Measurements from ENCODE around the gene STK35.

Gene STK35

DNA sequence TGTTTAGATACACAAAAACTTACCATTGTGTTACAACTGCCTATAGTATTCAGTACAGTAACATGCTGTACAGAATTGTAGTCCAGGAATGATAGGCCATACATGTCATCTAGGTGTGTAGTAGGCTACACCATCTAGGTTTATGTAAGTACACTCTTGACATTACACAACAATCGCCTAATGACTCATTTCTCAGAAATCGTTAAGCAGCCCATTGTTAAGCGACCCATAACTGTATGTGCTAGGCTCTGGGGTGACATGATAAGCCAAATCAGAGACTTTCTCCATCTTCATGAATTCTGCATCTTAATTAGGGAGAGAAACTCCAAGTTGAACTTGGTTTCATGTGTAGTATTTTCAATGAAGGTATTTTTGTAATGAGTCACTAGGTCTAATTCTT lies 17.2 kb downstream of the STK35 start:
- no peak overlapping the region for H3K4me3 Mint-ChIP-seq
- no peaks in the 10 kb centered on the region for H3K27me3 Mint-ChIP-seq (ENCODE audit: low read depth)
- no peak overlapping the region for H3K27ac Mint-ChIP-seq
- TF ChIP-seq, protein P1, sequence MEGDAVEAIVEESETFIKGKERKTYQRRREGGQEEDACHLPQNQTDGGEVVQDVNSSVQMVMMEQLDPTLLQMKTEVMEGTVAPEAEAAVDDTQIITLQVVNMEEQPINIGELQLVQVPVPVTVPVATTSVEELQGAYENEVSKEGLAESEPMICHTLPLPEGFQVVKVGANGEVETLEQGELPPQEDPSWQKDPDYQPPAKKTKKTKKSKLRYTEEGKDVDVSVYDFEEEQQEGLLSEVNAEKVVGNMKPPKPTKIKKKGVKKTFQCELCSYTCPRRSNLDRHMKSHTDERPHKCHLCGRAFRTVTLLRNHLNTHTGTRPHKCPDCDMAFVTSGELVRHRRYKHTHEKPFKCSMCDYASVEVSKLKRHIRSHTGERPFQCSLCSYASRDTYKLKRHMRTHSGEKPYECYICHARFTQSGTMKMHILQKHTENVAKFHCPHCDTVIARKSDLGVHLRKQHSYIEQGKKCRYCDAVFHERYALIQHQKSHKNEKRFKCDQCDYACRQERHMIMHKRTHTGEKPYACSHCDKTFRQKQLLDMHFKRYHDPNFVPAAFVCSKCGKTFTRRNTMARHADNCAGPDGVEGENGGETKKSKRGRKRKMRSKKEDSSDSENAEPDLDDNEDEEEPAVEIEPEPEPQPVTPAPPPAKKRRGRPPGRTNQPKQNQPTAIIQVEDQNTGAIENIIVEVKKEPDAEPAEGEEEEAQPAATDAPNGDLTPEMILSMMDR (IDR thresholded peaks at IDR 0.05; ENCODE audit: unreplicated experiment in 3 of 3): no peak
- peaks cover 43% of the 10 kb centered on the region for H3K4me1 Mint-ChIP-seq
- no peaks in the 10 kb centered on the region for H3K9me3 Mint-ChIP-seq
- peaks cover 55% of the 10 kb centered on the region for H3K36me3 Mint-ChIP-seq (ENCODE audit: low read depth)

GRCh38 chr20:2122936-2123335 lies 21.3 kb downstream of the STK35 start:
- no peaks in the 10 kb centered on the region for H3K27me3 Mint-ChIP-seq (ENCODE audit: low read depth)
- H3K27ac Mint-ChIP-seq: peak overlapping the region; percentile 75 to 86 (median 85)
- H3K4me3 Mint-ChIP-seq: no peak overlapping the region
- TF ChIP-seq, protein P1 (IDR thresholded peaks at IDR 0.05; ENCODE audit: unreplicated experiment in 3 of 3): no peak
- peaks cover 37% of the 10 kb centered on the region for H3K36me3 Mint-ChIP-seq (ENCODE audit: low read depth)
- peaks cover 25% of the 10 kb centered on the region for H3K4me1 Mint-ChIP-seq
- no peaks in the 10 kb centered on the region for H3K9me3 Mint-ChIP-seq

- Mint-ChIP-seq H3K27me3 (ENCODE audit: low read depth) (no peaks in the 10 kb centered on the region), H3K27ac (no peak overlapping the region), H3K9me3 (no peaks in the 10 kb centered on the region), H3K4me3 (no peak overlapping the region), H3K4me1 (peaks cover 25% of the 10 kb centered on the region), H3K36me3 (ENCODE audit: low read depth) (peaks cover 33% of the 10 kb centered on the region)
- TF ChIP-seq, protein P1 (IDR thresholded peaks at IDR 0.05; ENCODE audit: unreplicated experiment in 3 of 3): no peak
These were observed 22.1 kb downstream of the STK35 start for GRCh38 chr20:2123720-2124119.

DNA sequence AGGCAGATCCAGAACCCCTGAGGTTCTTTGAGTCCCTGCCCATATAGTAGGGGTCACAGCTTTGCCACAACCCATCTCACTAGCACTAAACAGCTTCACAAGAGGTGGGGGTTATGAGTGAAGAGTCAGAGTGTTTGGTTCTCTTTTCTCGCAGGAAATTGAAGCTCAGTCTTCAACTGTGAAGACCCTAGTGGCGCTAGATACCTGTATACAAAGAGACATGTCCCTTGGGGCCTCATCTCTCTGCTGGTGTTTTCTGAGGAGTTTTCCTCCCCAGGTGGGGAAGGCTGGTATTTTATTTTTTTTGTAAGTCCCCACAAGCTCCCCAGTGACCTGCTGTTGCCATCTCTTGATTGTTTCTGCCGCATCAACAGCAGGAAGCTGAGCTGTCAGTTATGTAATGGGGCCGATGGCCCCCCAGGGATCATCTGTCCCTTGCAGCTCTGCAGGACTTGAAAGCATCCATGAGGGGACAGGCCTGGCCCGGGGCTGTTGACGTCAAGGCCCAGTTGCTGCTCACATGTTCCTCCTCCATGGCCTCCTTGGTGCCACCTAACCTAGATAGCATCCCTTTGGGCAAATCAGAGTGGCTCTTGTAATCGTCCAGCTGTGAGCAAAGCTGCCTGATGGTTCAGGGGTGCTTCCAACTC lies 23.1 kb downstream of the STK35 start:
- peaks cover 29% of the 10 kb centered on the region for H3K4me1 Mint-ChIP-seq
- H3K36me3 Mint-ChIP-seq (ENCODE audit: low read depth): peaks cover 27% of the 10 kb centered on the region
- TF ChIP-seq, protein P1 (IDR thresholded peaks at IDR 0.05; ENCODE audit: unreplicated experiment in 3 of 3): no peak
- peak overlapping the region in 1 of 3 experiments; percentile 33 for H3K27ac Mint-ChIP-seq
- H3K4me3 Mint-ChIP-seq: no peak overlapping the region
- H3K9me3 Mint-ChIP-seq: no peaks in the 10 kb centered on the region
- H3K27me3 Mint-ChIP-seq (ENCODE audit: low read depth): no peaks in the 10 kb centered on the region

DNA sequence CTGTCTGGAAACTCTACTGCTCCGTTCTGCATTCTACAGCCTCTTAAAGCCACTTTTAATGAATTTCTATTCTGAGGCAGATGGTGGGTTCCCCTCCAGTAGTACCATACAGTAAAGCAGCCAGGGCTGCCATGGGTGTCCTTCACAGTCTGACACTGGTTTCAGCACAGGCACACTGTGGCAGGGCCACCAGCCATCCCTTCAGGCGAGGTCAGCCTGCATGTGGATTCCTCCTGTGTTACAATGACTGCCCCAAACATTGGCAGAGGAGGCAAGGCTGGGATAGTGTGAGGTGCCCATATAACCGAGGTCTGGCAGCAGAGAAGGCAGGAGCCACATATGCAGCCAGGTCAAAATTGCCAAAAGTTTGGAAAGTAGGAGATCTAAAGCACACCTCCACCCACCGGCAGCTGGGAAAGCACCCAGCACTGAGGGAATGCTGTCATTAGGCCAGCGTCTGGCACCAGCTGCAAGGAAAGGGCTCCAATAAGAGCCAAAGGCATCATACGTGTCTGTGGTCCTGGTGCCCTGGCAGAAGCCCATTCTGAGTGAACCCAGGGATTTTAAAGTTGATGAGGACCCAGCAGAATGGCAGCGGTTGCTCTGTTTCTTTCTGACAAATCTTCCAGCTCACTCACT lies 24.0 kb downstream of the STK35 start:
- Mint-ChIP-seq H3K4me3 (no peak overlapping the region), H3K4me1 (peaks cover 32% of the 10 kb centered on the region), H3K27me3 (ENCODE audit: low read depth) (no peaks in the 10 kb centered on the region), H3K9me3 (no peaks in the 10 kb centered on the region), H3K36me3 (ENCODE audit: low read depth) (peaks cover 21% of the 10 kb centered on the region), H3K27ac (peak overlapping the region in 1 of 3 experiments; percentile 33)
- TF ChIP-seq, protein P1 (IDR thresholded peaks at IDR 0.05; ENCODE audit: unreplicated experiment in 3 of 3): no peak

- Mint-ChIP-seq H3K36me3 (ENCODE audit: low read depth) (peaks cover 9% of the 10 kb centered on the region), H3K27me3 (ENCODE audit: low read depth) (no peaks in the 10 kb centered on the region), H3K9me3 (no peaks in the 10 kb centered on the region), H3K4me1 (peaks cover 20% of the 10 kb centered on the region), H3K27ac (no peak overlapping the region), H3K4me3 (no peak overlapping the region)
- TF ChIP-seq, protein P1 (IDR thresholded peaks at IDR 0.05; ENCODE audit: unreplicated experiment in 3 of 3): no peak
These were observed 25.6 kb downstream of the STK35 start for GRCh38 chr20:2127238-2127637.
